ENCODE results near the gene GPAT2. TPM values are rescaled to one million over a fixed set of nuclear protein-coding genes. Genes with fewer than 3 reads are reported as not detected.

GPAT2 gene, protein sequence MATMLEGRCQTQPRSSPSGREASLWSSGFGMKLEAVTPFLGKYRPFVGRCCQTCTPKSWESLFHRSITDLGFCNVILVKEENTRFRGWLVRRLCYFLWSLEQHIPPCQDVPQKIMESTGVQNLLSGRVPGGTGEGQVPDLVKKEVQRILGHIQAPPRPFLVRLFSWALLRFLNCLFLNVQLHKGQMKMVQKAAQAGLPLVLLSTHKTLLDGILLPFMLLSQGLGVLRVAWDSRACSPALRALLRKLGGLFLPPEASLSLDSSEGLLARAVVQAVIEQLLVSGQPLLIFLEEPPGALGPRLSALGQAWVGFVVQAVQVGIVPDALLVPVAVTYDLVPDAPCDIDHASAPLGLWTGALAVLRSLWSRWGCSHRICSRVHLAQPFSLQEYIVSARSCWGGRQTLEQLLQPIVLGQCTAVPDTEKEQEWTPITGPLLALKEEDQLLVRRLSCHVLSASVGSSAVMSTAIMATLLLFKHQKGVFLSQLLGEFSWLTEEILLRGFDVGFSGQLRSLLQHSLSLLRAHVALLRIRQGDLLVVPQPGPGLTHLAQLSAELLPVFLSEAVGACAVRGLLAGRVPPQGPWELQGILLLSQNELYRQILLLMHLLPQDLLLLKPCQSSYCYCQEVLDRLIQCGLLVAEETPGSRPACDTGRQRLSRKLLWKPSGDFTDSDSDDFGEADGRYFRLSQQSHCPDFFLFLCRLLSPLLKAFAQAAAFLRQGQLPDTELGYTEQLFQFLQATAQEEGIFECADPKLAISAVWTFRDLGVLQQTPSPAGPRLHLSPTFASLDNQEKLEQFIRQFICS
- total RNA-seq, result 30.6 and 32.3 TPM in 2 replicates

GRCh38 chr2:96034792-96035191, at the start of gene GPAT2:
Gene GPAT2 (minus strand): TSS chr2:96034916. CDS start chr2:96032359, 2,557 bp downstream.

GRCh38 chr2:95991351-95992094, 43.2 kb downstream of the GPAT2 start, which contains the start of gene ANKRD36C:
Gene ANKRD36C (minus strand): TSS chr2:95991824. CDS start chr2:95991708, 116 bp downstream.

Other genes starting within 250 kb of the GPAT2 start
- gene ANKRD36C, start 43.1 kb downstream of the GPAT2 start, total RNA-seq, result 29.8 and 38.2 TPM in 2 replicates
- 0.33 and 14.9 TPM in 2 replicates for gene ADRA2B, start 81.7 kb upstream of the GPAT2 start, total RNA-seq
- gene ASTL, start 103.6 kb upstream of the GPAT2 start, total RNA-seq, result 0.07 TPM in 1 of 2 replicates, not detected in the other
- 2.3 and 2.9 TPM in 2 replicates for gene DUSP2, start 110.5 kb upstream of the GPAT2 start, total RNA-seq
- 97.5 and 116 TPM in 2 replicates for gene STARD7, start 173.9 kb upstream of the GPAT2 start, total RNA-seq
- 39.7 and 44.0 TPM in 2 replicates for gene TMEM127, start 231.1 kb upstream of the GPAT2 start, total RNA-seq
- gene CIAO1, start 231.3 kb upstream of the GPAT2 start, total RNA-seq, result 77.7 and 91.6 TPM in 2 replicates

All from smooth muscle cell of the pulmonary artery (primary cell).